LNCAP (cell line): ENCODE results near the gene SCART1.

ENCODE experiments used
- CTCF ChIP-seq: fragments of 450-650 bp; IDR thresholded peaks from 2 replicates; pipeline ENCODE4 v1.5.1; 2017; ENCODE audit warnings: mild to moderate bottlenecking

SCART1 gene

GRCh38 chr10:133458710-133459453, 5.1 kb downstream of the SCART1 start:
- TF ChIP-seq CTCF = no peak

GRCh38 chr10:133459454-133460207, 5.9 kb downstream of the SCART1 start:
- TF ChIP-seq CTCF = no peak

GRCh38 chr10:133460208-133460769, 6.5 kb downstream of the SCART1 start:
- no peak for TF ChIP-seq CTCF

- TF ChIP-seq CTCF = no peak
Measured at GRCh38 chr10:133461027-133461426, 7.3 kb downstream of the SCART1 start.

- TF ChIP-seq CTCF = no peak
Measured at GRCh38 chr10:133461841-133462240, 8.1 kb downstream of the SCART1 start.

- no peak for TF ChIP-seq CTCF
Measured at GRCh38 chr10:133462512-133463305, 9.0 kb downstream of the SCART1 start.

- no peak for TF ChIP-seq CTCF
Measured at GRCh38 chr10:133464582-133465031, 10.9 kb downstream of the SCART1 start.
